ENCODE data around the gene TIMM8A. TPM values are rescaled to one million over a fixed set of nuclear protein-coding genes. Genes with fewer than 3 reads are reported as not detected.

TIMM8A gene
- total RNA-seq, 2 donors from 2014 or later = 4.5 to 6.3 TPM

DNA sequence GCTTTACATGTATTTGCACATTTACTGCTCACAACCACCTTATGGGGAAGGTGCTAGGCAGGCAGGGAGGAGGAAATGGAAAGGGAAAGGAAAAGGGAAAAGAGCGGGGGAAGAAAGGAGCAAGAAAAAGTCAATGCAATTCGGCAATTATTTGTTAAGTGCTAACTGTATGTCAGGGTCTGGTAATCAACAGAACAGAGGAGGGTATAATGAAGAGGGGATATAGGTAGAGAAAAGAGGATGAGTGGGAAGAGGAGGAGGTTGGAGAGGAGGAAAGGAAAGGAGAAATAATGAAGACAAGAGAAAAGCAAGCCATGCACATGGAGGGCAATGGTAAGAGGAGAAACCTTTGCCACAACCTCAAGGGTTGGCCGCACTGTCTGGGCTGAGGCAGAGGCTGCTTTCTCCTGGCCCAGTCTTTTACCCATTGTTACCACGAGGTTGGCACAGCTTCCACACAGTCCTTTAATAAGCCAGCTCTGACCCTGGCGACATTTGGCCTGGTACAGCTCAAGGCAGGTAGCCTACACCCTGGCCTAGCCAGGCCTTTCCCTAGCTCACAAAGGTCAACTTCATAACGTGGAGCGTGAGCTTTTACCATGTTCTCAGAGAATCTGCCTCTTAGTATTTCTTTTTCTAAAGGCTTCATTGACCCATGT lies 36.6 kb upstream of the TIMM8A start:
- Histone ChIP-seq H3K36me3 (no peaks in the 10 kb centered on the region), H3K27ac (no peak overlapping the region), H3K4me1 (no peaks in the 10 kb centered on the region), H3K4me3 (no peak overlapping the region), H3K27me3 (no peaks in the 10 kb centered on the region), H3K9me3 (no peaks in the 10 kb centered on the region)
- TF ChIP-seq, protein P1, sequence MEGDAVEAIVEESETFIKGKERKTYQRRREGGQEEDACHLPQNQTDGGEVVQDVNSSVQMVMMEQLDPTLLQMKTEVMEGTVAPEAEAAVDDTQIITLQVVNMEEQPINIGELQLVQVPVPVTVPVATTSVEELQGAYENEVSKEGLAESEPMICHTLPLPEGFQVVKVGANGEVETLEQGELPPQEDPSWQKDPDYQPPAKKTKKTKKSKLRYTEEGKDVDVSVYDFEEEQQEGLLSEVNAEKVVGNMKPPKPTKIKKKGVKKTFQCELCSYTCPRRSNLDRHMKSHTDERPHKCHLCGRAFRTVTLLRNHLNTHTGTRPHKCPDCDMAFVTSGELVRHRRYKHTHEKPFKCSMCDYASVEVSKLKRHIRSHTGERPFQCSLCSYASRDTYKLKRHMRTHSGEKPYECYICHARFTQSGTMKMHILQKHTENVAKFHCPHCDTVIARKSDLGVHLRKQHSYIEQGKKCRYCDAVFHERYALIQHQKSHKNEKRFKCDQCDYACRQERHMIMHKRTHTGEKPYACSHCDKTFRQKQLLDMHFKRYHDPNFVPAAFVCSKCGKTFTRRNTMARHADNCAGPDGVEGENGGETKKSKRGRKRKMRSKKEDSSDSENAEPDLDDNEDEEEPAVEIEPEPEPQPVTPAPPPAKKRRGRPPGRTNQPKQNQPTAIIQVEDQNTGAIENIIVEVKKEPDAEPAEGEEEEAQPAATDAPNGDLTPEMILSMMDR (IDR thresholded peaks at IDR 0.05) = no peak
- DNase-seq (ENCODE audit: low spot score) = no peak

GRCh38 chrX:101383679-101384205 lies 35.2 kb upstream of the TIMM8A start:
- Histone ChIP-seq H3K27ac (no peak overlapping the region), H3K27me3 (no peaks in the 10 kb centered on the region), H3K4me3 (no peak overlapping the region), H3K9me3 (no peaks in the 10 kb centered on the region), H3K4me1 (no peaks in the 10 kb centered on the region), H3K36me3 (no peaks in the 10 kb centered on the region)
- TF ChIP-seq, protein P1 (IDR thresholded peaks at IDR 0.05) = no peak
- no peak for DNase-seq (ENCODE audit: low spot score)

- no peak for DNase-seq (ENCODE audit: low spot score)
- Histone ChIP-seq H3K27me3 (no peaks in the 10 kb centered on the region), H3K27ac (no peak overlapping the region), H3K9me3 (no peaks in the 10 kb centered on the region), H3K4me3 (no peak overlapping the region), H3K36me3 (no peaks in the 10 kb centered on the region), H3K4me1 (no peaks in the 10 kb centered on the region)
- TF ChIP-seq, protein P1 (IDR thresholded peaks at IDR 0.05) = no peak
Measured at GRCh38 chrX:101377547-101377946, 29.0 kb upstream of the TIMM8A start.

GRCh38 chrX:101370888-101371504 lies 22.5 kb upstream of the TIMM8A start:
- TF ChIP-seq, protein P1 (IDR thresholded peaks at IDR 0.05) = no peak
- no peak for DNase-seq (ENCODE audit: low spot score)
- Histone ChIP-seq H3K9me3 (no peaks in the 10 kb centered on the region), H3K4me1 (no peaks in the 10 kb centered on the region), H3K27me3 (no peaks in the 10 kb centered on the region), H3K4me3 (no peak overlapping the region), H3K36me3 (no peaks in the 10 kb centered on the region), H3K27ac (no peak overlapping the region)

GRCh38 chrX:101369687-101370086 lies 21.1 kb upstream of the TIMM8A start:
- DNase-seq (ENCODE audit: low spot score) = no peak
- Histone ChIP-seq H3K4me1 (no peaks in the 10 kb centered on the region), H3K27me3 (no peaks in the 10 kb centered on the region), H3K36me3 (no peaks in the 10 kb centered on the region), H3K9me3 (no peaks in the 10 kb centered on the region), H3K4me3 (no peak overlapping the region), H3K27ac (no peak overlapping the region)
- TF ChIP-seq, protein P1 (IDR thresholded peaks at IDR 0.05) = no peak

Measured in right atrium auricular region (tissue), 2 donors.